Mononuclear cell (primary cell): ENCODE data around the gene PCDHB1. TPM values are rescaled to one million over a fixed set of nuclear protein-coding genes. Genes with fewer than 3 reads are reported as not detected.
"Not testable (repeated sequence)": the region's sequence is repeated elsewhere in the genome, so short reads cannot be mapped to it uniquely, and the experiment has no call there.

Experiments used
- H3K27me3 ChIP-seq: 2 replicates; pipeline ENCODE4 v1.6.0; 2011; ENCODE audit warnings: low read length, control low read depth; ENCODE audit not compliant: insufficient read depth
- H3K4me1 ChIP-seq: 2 replicates; pipeline ENCODE4 v1.5.1; 2011; ENCODE audit warnings: mild to moderate bottlenecking, low read length, control low read depth; ENCODE audit not compliant: insufficient read depth
- H3K4me3 ChIP-seq: 2 replicates; pipeline ENCODE4 v1.5.1; 2011; ENCODE audit warnings: mild to moderate bottlenecking, low read length, moderate library complexity
- H3K9me3 ChIP-seq: 2 replicates; pipeline ENCODE4 v1.5.1; 2011; ENCODE audit warnings: low read depth, mild to moderate bottlenecking, control low read depth, low read length
- total RNA-seq: library from RNA; depleted of rRNA; stranded (reverse); fragments of >200 nt; gene quantifications from one replicate; pipeline ENCODE4 v1.2.3, GENCODE V29; 2012

PCDHB1 gene
- total RNA-seq, 1 donor: under 0.01 TPM

DNA sequence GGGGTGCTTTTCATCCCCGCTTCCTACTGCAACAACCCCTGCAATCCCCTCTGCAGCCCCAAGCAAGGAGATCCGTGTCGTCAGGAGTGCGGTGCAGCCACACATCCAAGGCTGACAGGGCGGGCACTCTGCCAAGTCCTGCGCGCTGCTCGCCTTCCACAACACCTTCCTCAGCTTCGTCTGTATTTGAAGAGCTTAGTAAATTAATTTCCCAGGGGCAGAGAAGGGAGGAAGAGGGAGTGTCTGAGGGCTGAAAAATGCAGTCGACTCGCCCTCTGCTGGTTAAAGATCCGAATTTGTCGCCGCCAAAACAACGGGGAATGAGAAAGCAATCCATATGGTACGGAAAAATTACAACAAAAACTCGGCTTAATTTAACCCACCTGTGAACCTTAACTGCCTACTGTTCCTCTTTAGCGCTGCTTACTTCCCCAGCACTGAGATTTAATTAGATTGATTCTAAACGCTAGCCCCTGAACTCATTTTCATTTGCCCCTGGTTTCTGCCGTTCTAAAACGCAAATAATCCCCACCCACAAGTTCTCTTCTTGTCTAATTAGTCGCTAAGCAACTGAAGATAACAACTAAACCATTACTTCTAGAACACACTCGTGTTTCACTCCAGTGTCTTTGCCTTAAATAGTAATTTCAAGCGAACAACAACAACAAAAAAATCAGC is 10.9 kb upstream of the PCDHB1 start:
- H3K4me1 ChIP-seq: no peaks in the 10 kb centered on the region
- no peaks in the 10 kb centered on the region for H3K9me3 ChIP-seq
- H3K4me3 ChIP-seq: no peak overlapping the region
- H3K27me3 ChIP-seq: peaks cover 12% of the 10 kb centered on the region

DNA sequence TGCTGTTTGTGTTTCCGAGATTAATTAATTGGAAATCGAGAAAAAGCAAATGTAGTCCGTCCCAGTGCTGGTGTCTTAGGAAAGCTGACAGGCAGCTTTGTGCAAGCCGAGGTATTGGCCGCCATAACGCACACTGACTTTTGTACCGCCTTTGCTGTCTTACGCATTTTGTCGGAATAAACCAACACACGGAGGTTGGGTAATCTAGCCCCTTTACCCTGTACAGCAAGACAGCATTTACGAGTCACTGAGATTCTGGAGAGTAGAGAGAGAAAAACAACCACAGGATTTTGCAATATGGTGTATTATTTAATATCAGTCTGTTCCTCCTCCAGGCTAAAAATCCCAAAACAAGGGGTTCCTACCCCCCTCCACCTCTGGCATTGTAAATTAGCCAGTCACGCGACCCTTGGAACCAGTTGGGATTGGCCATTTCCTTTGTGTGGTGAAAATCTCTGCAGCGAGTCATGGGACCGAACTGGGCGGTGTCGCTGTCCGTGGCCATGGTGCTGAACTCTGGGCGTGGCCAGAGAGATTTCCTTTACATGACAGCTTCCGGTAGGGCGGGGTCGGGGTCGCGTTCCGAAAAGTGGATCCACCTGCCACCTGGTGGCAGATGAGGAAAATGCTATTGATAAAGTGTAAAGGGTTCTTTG is 10.3 kb upstream of the PCDHB1 start:
- Histone ChIP-seq H3K4me1 (no peaks in the 10 kb centered on the region), H3K9me3 (no peaks in the 10 kb centered on the region), H3K4me3 (no peak overlapping the region), H3K27me3 (peaks cover 12% of the 10 kb centered on the region)

DNA sequence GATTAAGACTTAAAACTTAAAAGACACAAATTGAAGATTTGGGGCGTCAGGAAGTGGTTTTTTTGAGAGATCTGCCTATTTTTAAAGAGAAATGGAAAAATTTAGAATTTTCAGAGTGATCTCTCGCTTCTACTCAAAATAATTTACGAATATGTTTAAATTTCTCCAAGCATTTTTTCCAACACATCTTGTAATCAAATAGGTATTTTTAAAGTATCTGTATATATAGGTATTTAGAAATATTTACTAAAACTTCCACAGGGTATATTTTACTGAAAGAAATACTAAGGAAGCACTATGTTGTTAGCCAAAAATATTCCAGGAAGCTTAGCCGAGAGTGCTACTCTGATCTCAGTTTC is 9.8 kb upstream of the PCDHB1 start:
- Histone ChIP-seq H3K27me3 (peaks cover 12% of the 10 kb centered on the region), H3K4me3 (no peak overlapping the region), H3K4me1 (no peaks in the 10 kb centered on the region), H3K9me3 (no peaks in the 10 kb centered on the region)

DNA sequence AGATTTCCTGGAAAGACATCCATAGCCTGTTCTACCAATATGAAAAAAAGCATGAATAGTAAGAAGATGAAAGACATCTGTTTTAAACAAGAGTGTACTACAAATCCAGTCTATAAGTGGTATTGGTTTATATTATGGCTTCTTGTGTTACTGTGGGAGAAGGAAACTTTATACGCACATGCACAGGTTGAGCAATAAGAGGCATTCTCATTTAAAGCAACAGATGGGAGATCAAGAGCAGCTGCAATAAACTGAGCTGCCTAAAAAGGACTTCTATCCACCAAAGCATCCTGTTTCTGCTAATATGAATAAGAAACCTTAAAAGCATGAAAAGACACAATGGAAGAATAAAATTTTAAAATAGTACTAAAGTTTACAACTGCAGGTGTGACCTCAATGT is 8.6 kb upstream of the PCDHB1 start:
- Histone ChIP-seq H3K4me3 (no peak overlapping the region), H3K9me3 (no peaks in the 10 kb centered on the region), H3K4me1 (no peaks in the 10 kb centered on the region), H3K27me3 (peaks cover 12% of the 10 kb centered on the region)

DNA sequence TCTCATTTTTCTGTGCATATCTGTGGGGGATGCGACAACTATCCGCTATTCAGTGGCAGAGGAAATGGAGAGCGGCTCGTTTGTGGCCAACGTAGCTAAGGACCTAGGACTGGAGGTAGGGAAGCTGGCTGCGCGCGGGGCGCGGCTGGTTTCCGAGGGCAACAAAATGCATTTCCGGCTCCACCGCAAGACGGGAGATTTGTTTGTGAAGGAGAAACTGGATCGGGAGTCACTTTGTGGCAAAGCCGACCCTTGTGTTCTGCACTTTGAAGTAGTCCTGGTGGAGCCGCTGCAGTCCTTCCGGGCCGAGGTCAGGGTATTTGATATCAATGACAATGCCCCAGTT is 320 bp downstream of the PCDHB1 start:
- Histone ChIP-seq H3K9me3 (no peaks in the 10 kb centered on the region), H3K4me3 (no peak overlapping the region)

DNA sequence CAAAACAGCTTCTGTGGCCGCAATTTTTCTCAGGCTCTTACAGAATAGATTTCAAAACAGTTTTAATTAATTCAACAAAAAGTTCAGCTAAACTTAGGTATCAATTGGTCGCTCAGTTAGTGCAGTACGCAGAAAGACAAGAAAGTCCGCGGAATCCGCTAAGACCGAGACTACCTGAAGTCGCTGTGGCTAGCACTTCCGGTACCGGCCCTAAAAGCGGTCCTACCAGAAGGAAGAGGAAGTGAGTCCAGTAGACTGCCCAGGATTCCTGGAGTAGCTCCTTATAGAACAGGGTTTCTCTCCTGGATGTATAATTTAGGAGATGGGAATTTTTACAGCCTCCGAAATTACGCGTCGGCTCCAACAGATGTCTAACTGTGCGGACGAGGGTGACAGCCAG is 26.7 kb downstream of the PCDHB1 start:
- Histone ChIP-seq H3K27me3 (peaks cover 4% of the 10 kb centered on the region), H3K4me3 (no peak overlapping the region)

More for the DNA sequence above, 320 bp downstream of the PCDHB1 start:
- H3K4me1 ChIP-seq: no peaks in the 10 kb centered on the region
- peaks cover 17% of the 10 kb centered on the region for H3K27me3 ChIP-seq

DNA sequence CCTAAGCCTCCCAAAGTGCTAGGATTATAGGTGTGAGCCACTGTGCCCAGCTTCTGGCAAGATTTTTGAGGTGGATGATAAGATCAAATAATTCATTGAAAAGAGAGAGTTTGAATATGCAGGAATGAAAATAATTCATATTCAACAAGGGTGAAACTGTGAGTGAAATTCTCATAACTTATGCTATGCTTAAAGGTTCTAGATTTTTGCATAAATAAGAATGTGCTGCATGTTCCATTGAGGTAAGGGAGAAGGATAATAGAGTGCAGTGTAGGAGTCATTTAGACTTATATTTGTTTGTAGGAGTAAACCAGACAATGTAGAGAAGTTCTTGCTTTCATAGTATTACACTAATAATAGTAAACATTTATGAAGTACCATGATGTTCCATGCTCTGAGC is 31.1 kb downstream of the PCDHB1 start:
- Histone ChIP-seq H3K4me3 (no peak overlapping the region), H3K4me1 (no peaks in the 10 kb centered on the region), H3K27me3 (peaks cover 12% of the 10 kb centered on the region), H3K9me3 (peaks cover 4% of the 10 kb centered on the region)

More for the DNA sequence above, 26.7 kb downstream of the PCDHB1 start:
- Histone ChIP-seq H3K4me1 (no peaks in the 10 kb centered on the region), H3K9me3 (peaks cover 8% of the 10 kb centered on the region)

DNA sequence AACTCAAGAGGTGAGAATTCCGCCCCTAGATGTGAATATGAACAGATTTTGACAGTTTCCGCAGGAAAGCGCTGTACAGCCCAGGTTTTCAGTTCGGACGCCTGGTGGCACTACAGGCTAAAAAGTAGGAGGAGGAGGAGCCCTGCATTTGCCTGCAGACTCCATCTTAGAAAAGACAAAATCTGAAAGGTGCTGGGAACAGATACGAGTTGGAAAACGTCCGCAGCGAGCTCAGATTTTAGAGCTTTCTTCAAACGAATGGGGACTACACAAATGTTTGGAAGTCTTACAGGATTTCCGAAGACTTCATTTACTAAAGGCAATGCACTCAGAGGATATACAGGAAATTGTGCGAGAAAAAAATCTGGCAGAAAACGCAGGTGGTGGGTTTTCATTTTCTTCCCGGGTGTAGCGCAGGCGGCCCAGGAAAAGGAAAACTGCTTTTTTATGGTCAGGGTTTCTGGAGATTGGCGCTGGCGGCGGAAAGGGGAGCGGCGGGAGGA is 33.4 kb downstream of the PCDHB1 start:
- Histone ChIP-seq H3K4me3 (peak overlapping the region; percentile 17), H3K4me1 (no peaks in the 10 kb centered on the region), H3K9me3 (peaks cover 4% of the 10 kb centered on the region), H3K27me3 (peaks cover 17% of the 10 kb centered on the region)

DNA sequence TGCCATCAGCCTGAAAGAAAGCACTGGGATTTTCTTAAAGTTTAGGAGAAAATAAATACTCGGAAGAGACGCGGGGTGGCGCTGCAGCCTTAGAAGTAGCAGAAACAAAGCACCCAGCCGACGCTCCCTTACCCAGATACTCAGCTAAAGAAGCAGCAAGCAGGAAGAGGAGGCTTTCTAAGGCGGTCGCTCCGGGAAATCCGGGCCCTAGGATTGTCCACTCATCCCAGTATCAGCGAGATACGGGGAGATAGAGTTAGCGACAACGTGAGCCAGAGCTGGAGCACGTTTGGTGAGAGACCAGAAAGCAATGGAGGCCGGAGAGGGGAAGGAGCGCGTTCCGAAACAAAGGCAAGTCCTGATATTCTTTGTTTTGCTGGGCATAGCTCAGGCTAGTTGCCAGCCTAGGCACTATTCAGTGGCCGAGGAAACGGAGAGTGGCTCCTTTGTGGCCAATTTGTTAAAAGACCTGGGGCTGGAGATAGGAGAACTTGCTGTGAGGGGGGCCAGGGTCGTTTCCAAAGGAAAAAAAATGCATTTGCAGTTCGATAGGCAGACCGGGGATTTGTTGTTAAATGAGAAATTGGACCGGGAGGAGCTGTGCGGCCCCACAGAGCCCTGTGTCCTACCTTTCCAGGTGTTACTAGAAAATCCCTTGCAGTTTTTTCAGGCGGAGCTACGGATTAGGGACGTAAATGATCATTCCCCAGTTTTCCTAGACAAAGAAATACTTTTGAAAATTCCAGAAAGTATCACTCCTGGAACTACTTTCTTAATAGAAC is 43.5 kb downstream of the PCDHB1 start, which contains the start of gene PCDHB2:
Gene PCDHB2 (plus strand): TSS at position 135 of the 782 bp plus-strand sequence. CDS start 176 bp downstream, at position 311.
- H3K4me3 ChIP-seq: no peak within 1 kb of the TSS
- no peaks in the 10 kb centered on the region for H3K4me1 ChIP-seq
- peaks cover 28% of the 10 kb centered on the region for H3K27me3 ChIP-seq
- H3K9me3 ChIP-seq: peaks cover 5% of the 10 kb centered on the region

DNA sequence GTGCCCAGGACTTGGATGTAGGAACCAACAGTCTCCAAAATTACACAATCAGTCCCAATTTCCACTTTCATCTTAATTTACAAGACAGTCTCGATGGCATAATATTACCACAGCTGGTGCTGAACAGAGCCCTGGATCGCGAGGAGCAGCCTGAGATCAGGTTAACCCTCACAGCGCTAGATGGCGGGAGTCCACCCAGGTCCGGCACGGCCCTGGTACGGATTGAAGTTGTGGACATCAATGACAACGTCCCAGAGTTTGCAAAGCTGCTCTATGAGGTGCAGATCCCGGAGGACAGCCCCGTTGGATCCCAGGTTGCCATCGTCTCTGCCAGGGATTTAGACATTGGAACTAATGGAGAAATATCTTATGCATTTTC is 44.1 kb downstream of the PCDHB1 start:
- H3K9me3 ChIP-seq: peaks cover 5% of the 10 kb centered on the region
- peaks cover 28% of the 10 kb centered on the region for H3K27me3 ChIP-seq
- H3K4me3 ChIP-seq: no peak overlapping the region
- no peaks in the 10 kb centered on the region for H3K4me1 ChIP-seq

DNA sequence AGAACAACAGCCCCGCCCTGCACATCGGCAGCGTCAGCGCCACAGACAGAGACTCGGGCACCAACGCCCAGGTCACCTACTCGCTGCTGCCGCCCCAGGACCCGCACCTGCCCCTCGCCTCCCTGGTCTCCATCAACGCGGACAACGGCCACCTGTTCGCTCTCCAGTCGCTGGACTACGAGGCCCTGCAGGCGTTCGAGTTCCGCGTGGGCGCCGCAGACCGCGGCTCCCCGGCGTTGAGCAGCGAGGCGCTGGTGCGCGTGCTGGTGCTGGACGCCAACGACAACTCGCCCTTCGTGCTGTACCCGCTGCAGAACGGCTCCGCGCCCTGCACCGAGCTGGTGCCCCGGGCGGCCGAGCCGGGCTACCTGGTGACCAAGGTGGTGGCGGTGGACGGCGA is 45.0 kb downstream of the PCDHB1 start:
- H3K4me1 ChIP-seq, H3K9me3 ChIP-seq, H3K4me3 ChIP-seq: not testable (repeated sequence)
- peaks cover 33% of the 10 kb centered on the region for H3K27me3 ChIP-seq

DNA sequence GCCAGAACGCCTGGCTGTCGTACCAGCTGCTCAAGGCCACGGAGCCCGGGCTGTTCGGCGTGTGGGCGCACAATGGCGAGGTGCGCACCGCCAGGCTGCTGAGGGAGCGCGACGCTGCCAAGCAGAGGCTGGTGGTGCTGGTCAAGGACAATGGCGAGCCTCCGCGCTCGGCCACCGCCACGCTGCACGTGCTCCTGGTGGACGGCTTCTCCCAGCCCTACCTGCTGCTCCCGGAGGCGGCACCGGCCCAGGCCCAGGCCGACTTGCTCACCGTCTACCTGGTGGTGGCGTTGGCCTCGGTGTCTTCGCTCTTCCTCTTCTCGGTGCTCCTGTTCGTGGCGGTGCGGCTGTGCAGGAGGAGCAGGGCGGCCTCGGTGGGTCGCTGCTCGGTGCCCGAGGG is 45.4 kb downstream of the PCDHB1 start:
- not testable (repeated sequence) for H3K4me3 ChIP-seq, H3K4me1 ChIP-seq, H3K9me3 ChIP-seq
- H3K27me3 ChIP-seq: peaks cover 33% of the 10 kb centered on the region

DNA sequence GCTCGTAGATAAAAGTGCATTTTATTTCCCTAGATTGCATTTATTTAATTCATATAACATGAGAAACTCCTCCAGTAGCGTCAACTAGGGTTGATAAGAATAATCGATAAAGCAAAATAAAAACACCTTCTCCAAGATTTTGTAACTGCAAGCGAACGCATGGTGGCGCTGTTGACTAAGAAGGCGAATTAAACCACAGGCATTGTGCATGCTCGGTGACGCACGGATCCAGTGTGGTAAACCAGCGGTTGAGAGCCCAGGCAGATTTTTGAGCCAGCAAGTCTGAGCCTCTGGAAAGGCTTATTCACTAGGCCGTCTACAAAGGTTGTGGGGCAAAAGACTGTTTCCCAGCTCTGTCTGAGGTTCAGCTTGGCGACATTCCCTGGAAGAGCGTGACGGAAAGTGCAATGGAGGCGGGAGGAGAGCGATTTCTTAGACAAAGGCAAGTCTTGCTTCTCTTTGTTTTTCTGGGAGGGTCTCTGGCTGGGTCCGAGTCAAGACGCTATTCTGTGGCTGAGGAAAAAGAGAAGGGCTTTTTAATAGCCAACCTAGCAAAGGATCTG is 49.1 kb downstream of the PCDHB1 start, which contains the start of gene PCDHB3:
Gene PCDHB3 (plus strand): TSS at position 231 of the 563 bp plus-strand sequence. CDS start 177 bp downstream, at position 408.
- no peaks in the 10 kb centered on the region for H3K9me3 ChIP-seq
- no peaks in the 10 kb centered on the region for H3K4me1 ChIP-seq
- H3K27me3 ChIP-seq: peaks cover 10% of the 10 kb centered on the region
- no peak within 1 kb of the TSS for H3K4me3 ChIP-seq

DNA sequence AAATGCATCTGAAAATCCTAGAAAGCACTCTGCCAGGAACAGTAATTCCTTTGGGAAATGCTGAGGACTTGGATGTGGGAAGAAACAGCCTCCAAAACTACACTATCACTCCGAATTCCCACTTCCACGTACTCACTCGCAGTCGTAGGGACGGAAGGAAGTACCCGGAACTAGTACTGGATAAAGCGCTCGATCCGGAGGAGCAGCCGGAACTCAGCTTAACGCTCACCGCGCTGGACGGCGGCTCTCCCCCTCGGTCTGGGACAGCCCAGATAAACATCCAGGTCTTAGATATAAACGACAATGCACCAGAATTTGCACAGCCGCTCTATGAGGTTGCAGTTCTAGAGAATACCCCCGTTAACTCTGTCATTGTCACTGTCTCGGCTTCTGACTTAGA is 49.9 kb downstream of the PCDHB1 start:
- Histone ChIP-seq H3K4me1 (no peaks in the 10 kb centered on the region), H3K4me3 (no peak overlapping the region), H3K9me3 (no peaks in the 10 kb centered on the region), H3K27me3 (peaks cover 6% of the 10 kb centered on the region)

DNA sequence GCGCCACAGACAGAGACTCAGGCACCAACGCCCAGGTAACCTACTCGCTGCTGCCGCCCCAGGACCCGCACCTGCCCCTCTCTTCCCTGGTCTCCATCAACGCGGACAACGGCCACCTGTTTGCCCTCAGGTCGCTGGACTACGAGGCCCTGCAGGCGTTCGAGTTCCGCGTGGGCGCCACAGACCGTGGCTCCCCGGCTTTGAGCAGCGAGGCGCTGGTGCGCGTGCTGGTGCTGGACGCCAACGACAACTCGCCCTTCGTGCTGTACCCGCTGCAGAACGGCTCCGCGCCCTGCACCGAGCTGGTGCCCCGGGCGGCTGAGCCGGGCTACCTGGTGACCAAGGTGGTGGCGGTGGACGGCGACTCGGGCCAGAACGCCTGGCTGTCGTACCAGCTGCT is 50.9 kb downstream of the PCDHB1 start:
- not testable (repeated sequence) for H3K27me3 ChIP-seq, H3K4me3 ChIP-seq, H3K4me1 ChIP-seq, H3K9me3 ChIP-seq
